ENCODE results near the gene MTA1.

Gene MTA1

GRCh38 chr14:105474483-105475268 is 55.0 kb downstream of the MTA1 start, which contains the start of gene CRIP2:
TSS of gene CRIP2 (plus strand) at chr14:105474821. CDS start at chr14:105474863, 42 bp downstream.
- no peak for DNase-seq
- no peak for TF ChIP-seq CTCF (IDR thresholded peaks at IDR 0.05; ENCODE audit: low read depth, low read length, missing control alignments)
- peak within 1 kb of the TSS; percentile 67 for H3K4me3 ChIP-seq (ENCODE audit: low read depth, low read length)
- H3K27ac ChIP-seq, result peak within 1 kb of the TSS; percentile 81
- H3K27me3 ChIP-seq (replicated peaks), result no peaks in the 10 kb centered on the region
- peaks cover 3% of the 10 kb centered on the region for H3K36me3 ChIP-seq (replicated peaks)
- in situ Hi-C loops (cut with HindIII; ENCODE audit: low pct_ligation_motif_present, low sequenced_read_pairs), result no loop called here

- no peak for DNase-seq
- in situ Hi-C loops (cut with HindIII; ENCODE audit: low pct_ligation_motif_present, low sequenced_read_pairs), result no loop called here
These were observed 55.9 kb downstream of the MTA1 start for GRCh38 chr14:105475269-105476096.

GRCh38 chr14:105476097-105476830 is 56.6 kb downstream of the MTA1 start:
- in situ Hi-C loops (cut with HindIII; ENCODE audit: low pct_ligation_motif_present, low sequenced_read_pairs), result no loop called here
- peak overlapping the region; percentile 67 for H3K4me3 ChIP-seq (ENCODE audit: low read depth, low read length)
- no peaks in the 10 kb centered on the region for H3K36me3 ChIP-seq (replicated peaks)
- no peak for DNase-seq
- H3K27me3 ChIP-seq (replicated peaks), result no peaks in the 10 kb centered on the region
- H3K27ac ChIP-seq, result peak overlapping the region; percentile 81
- no peak for TF ChIP-seq CTCF (IDR thresholded peaks at IDR 0.05; ENCODE audit: low read depth, low read length, missing control alignments)

More at GRCh38 chr14:105475269-105476096, 55.9 kb downstream of the MTA1 start:
- no peaks in the 10 kb centered on the region for H3K27me3 ChIP-seq (replicated peaks)
- TF ChIP-seq CTCF (IDR thresholded peaks at IDR 0.05; ENCODE audit: low read depth, low read length, missing control alignments), result no peak
- H3K27ac ChIP-seq, result peak overlapping the region; percentile 81
- no peaks in the 10 kb centered on the region for H3K36me3 ChIP-seq (replicated peaks)
- H3K4me3 ChIP-seq (ENCODE audit: low read depth, low read length), result peak overlapping the region; percentile 67

GRCh38 chr14:105476831-105477659 is 57.4 kb downstream of the MTA1 start:
- in situ Hi-C loops (cut with HindIII; ENCODE audit: low pct_ligation_motif_present, low sequenced_read_pairs), result no loop called here
- no peak overlapping the region for H3K27ac ChIP-seq
- DNase-seq, result no peak
- no peaks in the 10 kb centered on the region for H3K36me3 ChIP-seq (replicated peaks)
- no peaks in the 10 kb centered on the region for H3K27me3 ChIP-seq (replicated peaks)
- no peak for TF ChIP-seq CTCF (IDR thresholded peaks at IDR 0.05; ENCODE audit: low read depth, low read length, missing control alignments)
- peak overlapping the region; percentile 67 for H3K4me3 ChIP-seq (ENCODE audit: low read depth, low read length)

All from brain microvascular endothelial cell (primary cell).